Measurements from ENCODE around the gene SOX13.

GRCh38 chr1:204041232-204041767 lies 31.6 kb upstream of the SOX13 start:
- TF ChIP-seq CTCF (IDR thresholded peaks at IDR 0.05; ENCODE audit: low read depth, low read length, poor library complexity, severe bottlenecking) (no peak), EZH2phosphoT487 (IDR thresholded peaks at IDR 0.05; ENCODE audit: borderline replicate concordance, low read length) (no peak)

All from DOHH2 (cell line).